Skeletal muscle satellite cell (primary cell): Measurements from ENCODE around the gene ZNF530.

Source experiments
- H3K27me3 ChIP-seq: 2 replicates; pipeline ENCODE4 v1.7.0; 2013; ENCODE audit warnings: low read length; ENCODE audit not compliant: control insufficient read depth, insufficient read depth
- H3K36me3 ChIP-seq: 2 replicates; pipeline ENCODE4 v1.7.0; 2013; ENCODE audit warnings: mild to moderate bottlenecking, control low read depth, low read length; ENCODE audit not compliant: insufficient read depth
- H3K4me1 ChIP-seq: 2 replicates; pipeline ENCODE4 v1.7.0; 2013; ENCODE audit warnings: low read length; ENCODE audit not compliant: control insufficient read depth, insufficient read depth
- H3K4me2 ChIP-seq: 2 replicates; pipeline ENCODE4 v1.7.0; 2013; ENCODE audit warnings: mild to moderate bottlenecking, low read length
- H3K4me3 ChIP-seq: 2 replicates; pipeline ENCODE4 v1.7.0; 2013; ENCODE audit warnings: low read length
- H3K9ac ChIP-seq: 2 replicates; pipeline ENCODE4 v1.7.0; 2013; ENCODE audit warnings: mild to moderate bottlenecking, low read depth, low read length, moderate library complexity
- H3K9me3 ChIP-seq: replicated peaks from 2 replicates; pipeline ENCODE4 v1.7.0; 2013; ENCODE audit warnings: mild to moderate bottlenecking, control low read depth, low read length

ZNF530 gene

DNA sequence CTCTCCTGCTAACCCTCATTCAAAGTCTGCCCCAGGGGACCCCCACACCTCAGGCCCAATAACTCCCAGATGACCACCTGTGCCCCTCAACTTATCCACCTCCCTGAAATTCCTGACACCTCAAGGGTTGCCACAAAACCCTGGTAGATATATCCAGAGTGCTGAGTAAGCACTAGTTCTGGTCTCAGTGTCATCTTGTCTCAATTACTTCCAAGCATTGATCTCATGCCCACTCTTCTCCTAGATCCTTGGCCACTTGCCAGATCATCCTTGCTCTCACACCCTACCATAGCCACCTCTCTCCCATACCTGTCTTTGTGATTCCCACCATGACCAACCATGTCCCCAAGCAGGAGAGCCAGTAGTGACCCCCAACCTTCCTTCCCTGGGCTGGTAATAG lies 23.0 kb upstream of the ZNF530 start:
- Histone ChIP-seq H3K9ac (no peak overlapping the region), H3K27me3 (no peaks in the 10 kb centered on the region), H3K4me3 (no peak overlapping the region), H3K4me1 (peaks cover 7% of the 10 kb centered on the region), H3K36me3 (peaks cover 61% of the 10 kb centered on the region), H3K4me2 (no peak overlapping the region), H3K9me3 (peaks cover 59% of the 10 kb centered on the region)

DNA sequence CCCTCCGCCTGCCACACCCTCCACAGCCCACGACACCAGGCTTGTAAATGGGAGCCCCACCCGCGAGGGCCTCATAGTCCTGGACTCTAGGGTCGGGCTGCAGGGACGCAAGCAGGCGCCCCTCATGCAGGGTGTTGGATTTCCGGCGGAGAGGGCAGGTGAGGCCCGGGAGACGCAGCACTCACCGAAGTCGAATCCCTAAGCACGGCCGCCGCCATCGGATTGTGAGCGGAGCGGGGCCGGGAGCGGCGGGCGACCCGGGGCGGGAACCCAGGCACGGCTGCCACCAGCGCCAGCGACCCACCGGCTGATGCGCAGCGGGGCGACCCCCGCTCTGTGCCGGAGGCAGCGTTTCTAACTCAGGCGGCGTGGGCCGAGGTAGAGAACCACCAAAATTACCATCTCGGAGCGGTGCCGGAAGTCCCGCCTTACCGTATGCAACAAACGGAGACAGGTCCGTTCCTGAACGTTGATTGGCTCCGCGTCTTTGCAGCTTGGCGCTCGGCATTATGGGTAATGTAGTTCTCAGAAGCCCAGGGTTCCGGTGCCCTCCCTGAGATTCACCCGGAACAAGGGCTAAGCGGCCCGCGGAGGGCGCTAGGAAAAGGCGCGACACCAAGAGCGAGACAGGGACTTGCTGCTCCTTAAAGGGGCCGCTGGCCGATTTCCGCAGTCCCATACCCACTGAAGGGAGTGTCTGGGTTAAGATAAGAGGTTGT lies 21.0 kb upstream of the ZNF530 start, which contains the start of gene ZNF416:
Gene ZNF416, minus strand, starts transcription at position 425 of the 719 bp plus-strand sequence. Its CDS starts 207 bp downstream, at position 218.
- H3K36me3 ChIP-seq: peaks cover 41% of the 10 kb centered on the region
- H3K4me1 ChIP-seq: peaks cover 13% of the 10 kb centered on the region
- H3K4me2 ChIP-seq: peak within 1 kb of the TSS; percentile 76
- peak within 1 kb of the TSS; percentile 88 for H3K9ac ChIP-seq
- peaks cover 43% of the 10 kb centered on the region for H3K9me3 ChIP-seq
- no peaks in the 10 kb centered on the region for H3K27me3 ChIP-seq
- H3K4me3 ChIP-seq: peak within 1 kb of the TSS; percentile 90

DNA sequence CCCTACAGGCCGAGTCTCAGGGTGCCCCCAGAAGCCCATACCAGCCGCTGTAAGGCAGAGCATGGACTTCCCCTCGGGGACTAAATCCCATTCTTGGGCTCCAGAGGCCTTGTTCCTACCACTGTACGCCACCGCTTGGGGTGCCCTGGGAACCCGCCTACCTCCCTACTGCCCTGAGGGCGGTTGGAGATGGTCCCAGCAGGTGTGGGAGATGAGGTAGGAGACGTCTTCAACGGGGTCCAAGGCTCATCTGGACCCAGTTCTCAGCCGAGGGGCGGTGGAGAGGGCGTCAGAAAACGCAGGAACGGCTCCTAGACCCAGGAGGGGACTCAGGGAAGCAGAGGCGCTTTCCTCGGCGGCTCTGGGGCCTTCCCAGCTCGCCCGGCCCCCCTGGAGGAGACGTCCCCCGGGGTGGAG lies 16.6 kb upstream of the ZNF530 start:
- H3K9ac ChIP-seq: no peak overlapping the region
- peaks cover 17% of the 10 kb centered on the region for H3K4me1 ChIP-seq
- peaks cover 6% of the 10 kb centered on the region for H3K36me3 ChIP-seq
- H3K4me3 ChIP-seq: peak overlapping the region; percentile 75
- peaks cover 4% of the 10 kb centered on the region for H3K9me3 ChIP-seq
- H3K27me3 ChIP-seq: no peaks in the 10 kb centered on the region
- H3K4me2 ChIP-seq: peak overlapping the region; percentile 87

DNA sequence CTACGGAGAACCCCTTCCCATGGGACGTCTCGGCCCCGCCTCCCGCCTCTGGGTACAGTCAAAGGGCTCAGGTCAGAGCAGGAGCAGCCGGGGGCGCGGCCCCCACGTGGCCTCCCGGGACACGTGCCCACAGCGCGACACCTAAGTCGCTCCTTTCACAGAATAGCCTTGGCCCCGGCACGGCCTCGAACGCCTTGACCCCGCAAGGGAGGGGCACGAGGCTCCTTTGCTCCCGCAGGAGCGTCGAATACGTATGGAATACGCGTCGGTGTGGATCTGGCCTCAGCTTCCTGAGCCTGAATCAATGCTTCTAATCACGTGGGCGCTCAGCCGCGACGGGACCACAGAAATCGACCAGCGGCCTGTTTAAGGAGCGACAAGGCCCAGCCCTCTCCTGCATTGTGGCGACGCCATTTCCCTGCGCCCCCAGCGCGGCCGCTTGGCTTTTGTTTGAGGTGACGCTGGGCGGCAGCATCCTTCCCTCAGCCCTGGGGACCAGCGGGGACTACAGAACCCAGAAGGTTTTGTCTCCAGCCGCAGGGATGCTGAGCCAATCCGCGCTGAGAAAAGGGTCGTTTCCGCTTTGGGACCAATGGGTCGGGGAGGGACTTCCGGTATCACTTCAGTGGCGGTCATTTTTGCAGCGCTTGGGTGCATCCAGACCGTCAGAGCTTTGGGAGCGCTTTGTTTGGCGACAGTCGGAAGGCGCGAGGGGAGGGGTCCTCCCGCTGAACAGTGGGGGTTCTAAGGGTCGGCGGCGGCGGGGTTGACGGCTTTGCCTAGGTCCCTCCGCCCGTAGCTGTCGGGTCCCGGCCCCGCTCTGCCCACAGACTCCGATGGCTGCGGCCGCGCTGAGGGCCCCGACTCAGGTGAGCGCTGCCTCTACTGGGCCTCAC lies 15.9 kb upstream of the ZNF530 start, which contains the start of gene ZIK1:
Gene ZIK1, plus strand, starts transcription at position 625 of the 896 bp plus-strand sequence. Its CDS starts 212 bp downstream, at position 837.
- Histone ChIP-seq H3K4me2 (peak within 1 kb of the TSS; percentile 87), H3K36me3 (peaks cover 11% of the 10 kb centered on the region), H3K9ac (peak within 1 kb of the TSS; percentile 76), H3K27me3 (no peaks in the 10 kb centered on the region), H3K9me3 (peaks cover 4% of the 10 kb centered on the region), H3K4me3 (peak within 1 kb of the TSS; percentile 75), H3K4me1 (peaks cover 17% of the 10 kb centered on the region)

DNA sequence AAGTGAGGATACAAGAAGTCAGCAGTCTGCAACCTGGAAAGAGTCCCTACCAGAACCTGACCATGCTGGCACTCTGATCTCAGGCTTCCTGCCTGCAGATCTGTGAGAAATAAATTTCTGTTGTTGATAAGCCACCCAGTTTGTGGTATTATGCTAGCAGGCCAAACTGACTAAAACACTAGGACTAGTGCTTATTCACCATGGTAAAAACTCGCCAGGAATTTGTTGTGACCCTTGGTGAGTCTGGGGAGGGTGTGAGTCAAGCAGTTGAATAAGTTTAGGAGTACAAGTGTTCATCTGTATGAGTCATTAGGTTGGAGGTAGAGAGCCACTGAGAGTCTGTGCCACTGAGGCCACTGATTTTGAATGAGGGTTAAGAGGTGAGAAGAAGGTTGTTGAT lies 12.2 kb upstream of the ZNF530 start:
- Histone ChIP-seq H3K4me3 (no peak overlapping the region), H3K4me1 (peaks cover 17% of the 10 kb centered on the region), H3K9ac (no peak overlapping the region), H3K9me3 (peaks cover 25% of the 10 kb centered on the region), H3K27me3 (no peaks in the 10 kb centered on the region), H3K4me2 (no peak overlapping the region), H3K36me3 (peaks cover 42% of the 10 kb centered on the region)

DNA sequence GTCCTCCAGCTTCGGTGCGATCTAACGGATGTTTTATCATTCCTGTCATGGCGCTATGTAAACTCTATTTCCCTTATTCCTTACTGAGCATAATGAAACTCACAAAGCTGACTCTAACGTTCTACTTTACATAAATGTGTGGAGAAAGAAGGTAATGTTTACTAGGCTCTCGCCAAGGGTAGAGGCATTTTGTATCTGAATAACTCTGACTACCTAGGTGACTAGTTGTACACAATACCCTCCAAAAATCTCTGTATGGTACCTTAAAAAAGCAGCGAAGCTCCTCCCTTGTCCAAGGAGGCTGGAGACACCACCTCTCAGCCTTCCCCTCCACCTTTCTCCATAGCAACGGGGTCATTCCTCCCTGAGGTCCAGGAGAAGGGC lies 316 bp upstream of the ZNF530 start:
- Histone ChIP-seq H3K36me3 (peaks cover 10% of the 10 kb centered on the region), H3K9ac (no peak overlapping the region), H3K4me3 (peak overlapping the region; percentile 94), H3K4me2 (peak overlapping the region; percentile 97), H3K4me1 (peaks cover 8% of the 10 kb centered on the region), H3K27me3 (no peaks in the 10 kb centered on the region), H3K9me3 (no peaks in the 10 kb centered on the region)

DNA sequence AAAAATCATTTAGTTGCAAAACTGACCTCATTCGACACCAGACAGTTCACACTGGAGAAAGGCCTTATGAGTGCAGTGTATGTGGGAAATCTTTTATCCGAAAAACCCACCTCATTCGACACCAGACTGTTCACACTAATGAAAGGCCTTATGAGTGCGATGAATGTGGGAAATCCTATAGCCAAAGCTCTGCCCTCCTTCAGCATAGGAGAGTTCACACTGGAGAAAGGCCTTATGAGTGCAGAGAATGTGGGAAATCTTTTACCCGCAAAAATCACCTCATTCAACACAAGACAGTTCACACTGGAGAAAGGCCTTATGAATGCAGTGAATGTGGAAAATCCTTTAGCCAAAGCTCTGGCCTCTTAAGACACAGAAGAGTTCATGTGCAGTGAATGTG lies 7.2 kb downstream of the ZNF530 start:
- Histone ChIP-seq H3K4me3 (no peak overlapping the region), H3K9me3 (no peaks in the 10 kb centered on the region), H3K9ac (no peak overlapping the region), H3K4me2 (no peak overlapping the region), H3K36me3 (peaks cover 37% of the 10 kb centered on the region), H3K4me1 (no peaks in the 10 kb centered on the region), H3K27me3 (no peaks in the 10 kb centered on the region)

DNA sequence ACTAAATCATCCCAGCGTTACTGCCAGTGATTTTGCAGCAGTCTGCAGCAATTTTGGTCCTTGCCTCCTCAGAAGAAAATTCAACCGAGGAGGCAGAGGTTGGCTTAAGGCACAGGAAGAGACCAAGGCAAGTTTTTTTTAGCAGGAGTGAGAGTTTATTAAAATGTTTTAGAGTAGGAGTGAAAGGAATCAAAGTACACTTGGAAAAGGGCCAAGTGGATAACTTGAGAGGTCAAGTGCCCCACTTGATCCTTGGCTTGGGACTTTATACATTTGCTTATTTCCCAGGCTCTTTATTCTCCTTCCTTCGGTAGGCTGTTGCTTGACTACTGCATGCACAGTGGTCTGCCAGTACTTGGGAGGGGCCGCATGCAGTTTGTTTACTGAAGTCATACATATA lies 11.4 kb downstream of the ZNF530 start:
- Histone ChIP-seq H3K4me2 (no peak overlapping the region), H3K36me3 (peaks cover 19% of the 10 kb centered on the region), H3K4me3 (no peak overlapping the region), H3K9me3 (peaks cover 13% of the 10 kb centered on the region), H3K4me1 (no peaks in the 10 kb centered on the region), H3K27me3 (no peaks in the 10 kb centered on the region), H3K9ac (no peak overlapping the region)

DNA sequence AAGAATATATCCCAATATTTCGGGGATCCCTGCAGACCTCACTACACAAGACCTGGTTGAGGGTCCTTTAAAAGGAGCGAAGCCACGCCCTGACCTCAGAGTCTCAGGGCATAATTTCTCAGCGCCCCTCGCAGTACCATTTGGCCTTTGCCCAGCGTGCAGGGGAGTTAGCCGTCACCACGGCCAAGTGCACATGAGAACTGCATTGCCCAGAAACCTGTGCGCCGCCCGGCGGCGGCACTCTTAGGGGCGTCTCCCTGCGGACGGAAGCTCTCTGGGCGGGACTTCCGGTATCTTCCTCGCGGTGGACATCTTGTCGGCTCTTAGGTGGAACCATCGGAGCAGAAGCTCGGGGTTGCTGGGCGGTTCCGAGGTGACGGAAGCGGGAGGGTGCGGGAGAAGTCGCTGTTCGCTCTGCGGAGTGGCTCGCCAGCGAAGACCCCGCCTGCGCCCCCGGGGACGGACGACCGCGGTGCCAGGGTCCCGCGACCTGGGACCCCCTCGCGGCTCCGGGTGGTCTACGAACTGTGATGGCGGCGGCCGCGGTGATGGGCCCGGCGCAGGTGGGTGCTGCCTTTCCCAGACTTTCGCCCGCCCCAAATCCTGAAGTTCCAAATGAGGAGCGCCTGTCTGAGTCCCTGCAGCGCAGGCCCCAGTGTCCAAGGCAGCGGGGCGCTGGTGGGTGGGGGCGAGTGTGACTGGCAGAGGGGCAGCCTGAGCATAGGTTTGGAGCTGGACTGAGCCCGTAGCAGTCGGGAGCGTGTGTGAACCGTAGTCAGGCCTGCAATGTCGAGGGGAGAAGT lies 14.5 kb downstream of the ZNF530 start, which contains the start of gene ZNF134:
Gene ZNF134, plus strand, starts transcription at position 302 of the 803 bp plus-strand sequence. CDS start 5,227 bp downstream, outside the sequence.
- Histone ChIP-seq H3K27me3 (no peaks in the 10 kb centered on the region), H3K36me3 (peaks cover 35% of the 10 kb centered on the region), H3K4me3 (peak within 1 kb of the TSS; percentile 88), H3K4me1 (no peaks in the 10 kb centered on the region), H3K9me3 (peaks cover 33% of the 10 kb centered on the region), H3K9ac (peak within 1 kb of the TSS; percentile 93), H3K4me2 (peak within 1 kb of the TSS; percentile 75)

DNA sequence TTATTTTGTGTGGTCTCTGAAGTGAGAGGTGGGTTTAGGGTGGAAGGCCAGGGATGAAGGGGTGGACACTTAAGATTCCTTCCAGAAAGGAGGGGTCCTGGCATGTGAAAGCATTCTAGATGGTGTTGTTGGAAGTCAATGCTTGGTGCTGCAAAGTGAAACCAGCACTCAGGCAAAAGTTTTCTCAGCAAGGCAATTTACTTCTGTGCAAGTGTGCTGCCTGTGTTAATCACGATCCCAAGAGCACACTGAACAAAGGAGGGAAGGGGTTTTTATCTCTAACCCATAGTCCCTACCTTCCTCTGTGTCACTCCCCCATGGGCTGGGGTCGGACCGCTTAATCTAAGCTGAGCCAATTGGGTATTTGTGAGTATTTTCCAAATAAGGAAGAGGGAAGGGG lies 15.7 kb downstream of the ZNF530 start:
- Histone ChIP-seq H3K27me3 (no peaks in the 10 kb centered on the region), H3K4me3 (peak overlapping the region; percentile 88), H3K9me3 (peaks cover 45% of the 10 kb centered on the region), H3K36me3 (peaks cover 47% of the 10 kb centered on the region), H3K4me2 (peak overlapping the region; percentile 75), H3K9ac (no peak overlapping the region), H3K4me1 (no peaks in the 10 kb centered on the region)
